Ovary (tissue), 9 donors: Measurements from ENCODE around the gene EIF4H. TPM values are rescaled to one million over a fixed set of nuclear protein-coding genes. Genes with fewer than 3 reads are reported as not detected.

Experiments
- DNase-seq, 5 donors: peaks; one replicate each; pipeline ENCODE4 v3.0.0-alpha.2; 2019 to 2020
- H3K27ac ChIP-seq, 2 donors: fragments of 200-600 bp; one replicate each; pipeline versions ENCODE4 v1.5.1 to v1.8.0; 2019 to 2022
- H3K27me3 ChIP-seq: fragments of 200-600 bp; one replicate; pipeline ENCODE4 v1.8.0; 2022
- H3K36me3 ChIP-seq: fragments of 200-600 bp; sonication (generic); one replicate; pipeline ENCODE4 v1.5.1; 2019
- H3K4me1 ChIP-seq: one replicate; pipeline ENCODE4 v1.8.1; 2013; ENCODE audit warnings: mild to moderate bottlenecking, moderate library complexity; ENCODE audit not compliant: insufficient read depth
- H3K4me3 ChIP-seq: fragments of 200-600 bp; sonication (generic); one replicate; pipeline ENCODE4 v1.5.1; 2017
- H3K9me3 ChIP-seq, 2 donors: fragments of 200-600 bp in 1 of 2; sonication (generic) in 1 of 2; one replicate each; pipeline versions ENCODE4 v1.5.1 to v1.8.1; 2013 to 2019; ENCODE audit warnings: mild to moderate bottlenecking in 1 of 2, moderate library complexity in 1 of 2
- CTCF ChIP-seq, 3 donors: fragments of 450-650 bp in 2 of 3; fragments of 200-600 bp in 1 of 3; IDR thresholded peaks; one replicate each; pipeline versions ENCODE4 v1.5.1 to v1.8.0; 2016 to 2022; ENCODE audit warnings: antibody characterized with exemption in 3 of 3, mild to moderate bottlenecking in 1 of 3
- EP300 ChIP-seq: sonication (generic); formaldehyde crosslinking; IDR thresholded peaks from one replicate; pipeline ENCODE4 v1.6.1; 2017; ENCODE audit warnings: antibody characterized with exemption
- POLR2A ChIP-seq: fragments of 450-650 bp; IDR thresholded peaks from one replicate; pipeline ENCODE4 v1.6.1; 2017; ENCODE audit warnings: antibody characterized with exemption, mild to moderate bottlenecking, moderate library complexity
- WGBS, 3 donors: extraction: QIAGEN DNeasy Blood & Tissue Kit in 1 of 3; methylation state at CpG; one replicate each; pipeline versions ENCODE4 v1.1.5 to v1.1.7; 2013 to 2017; 5-methylcytosine and 5-hydroxymethylcytosine counted together
- intact Hi-C, 4 donors: fragments of 100-400 bp; cut with DNase I; formaldehyde crosslinking; loops; one replicate each; pipeline versions ENCODE4 v1.11.0 to v1.15.1; 2022 to 2023
- polyA plus RNA-seq, 2 donors: library from polyadenylated mRNA; stranded (reverse); fragments of 200-250 nt in 1 of 2; fragments of 350-450 nt in 1 of 2; fragmentation: Illumina TruSeq in 1 of 2; extraction: RNeasy Lipid Tissue Mini Kit (QIAGEN cat#74804) in 1 of 2; gene quantifications; one replicate each; pipeline ENCODE4 v1.2.3, GENCODE V29; 2013 to 2014
- total RNA-seq, 7 donors: library from RNA; depleted of rRNA in 2 of 7; stranded (reverse); fragments of >200 nt in 2 of 7; fragmentation: NEBNext Ultra II Directional in 3 of 7; extraction: Animal tissue kit (Norgen Biotek cat#: 25700) in 3 of 7; gene quantifications; one replicate each; pipeline versions ENCODE4 v1.1.0 to v1.2.4, GENCODE V29; 2016 to 2023
- donor health status: DM: no; HTN: no; CAD: no; lungs with moderate emphysema.
- donor health status: DM: no; HTN: no; CAD: no.
- donor health status: Bipolar disorder and iron deficiency.
- donor health status: DM: yes; HTN: yes; CAD: no.
- donor health status: DM: no; HTN: no; CAD: no.
- donor health status: DM: yes; HTN: yes; CAD: no.

Gene EIF4H
- total and polyA plus RNA-seq, 9 donors, result 151 to 301 (median 260) TPM

- H3K9me3 ChIP-seq, result no peaks in the 10 kb centered on the region
- WGBS, 3 donors, result 74 to 84% (median 78%) methylated on average over 8 of the region's 8 CpGs
- H3K4me3 ChIP-seq, result no peak overlapping the region
- TF ChIP-seq POLR2A, result no peak
- no peak for TF ChIP-seq EP300
- TF ChIP-seq CTCF (IDR thresholded peaks at IDR 0.05), result no peak
- H3K4me1 ChIP-seq, result no peaks in the 10 kb centered on the region
- no peaks in the 10 kb centered on the region for H3K36me3 ChIP-seq
- intact Hi-C loops, result no loop called here
- H3K27me3 ChIP-seq, result no peaks in the 10 kb centered on the region
- H3K27ac ChIP-seq, result no peak overlapping the region
- no peak for DNase-seq
Measured at GRCh38 chr7:74235518-74236268, 61.5 kb downstream of the EIF4H start.

DNA sequence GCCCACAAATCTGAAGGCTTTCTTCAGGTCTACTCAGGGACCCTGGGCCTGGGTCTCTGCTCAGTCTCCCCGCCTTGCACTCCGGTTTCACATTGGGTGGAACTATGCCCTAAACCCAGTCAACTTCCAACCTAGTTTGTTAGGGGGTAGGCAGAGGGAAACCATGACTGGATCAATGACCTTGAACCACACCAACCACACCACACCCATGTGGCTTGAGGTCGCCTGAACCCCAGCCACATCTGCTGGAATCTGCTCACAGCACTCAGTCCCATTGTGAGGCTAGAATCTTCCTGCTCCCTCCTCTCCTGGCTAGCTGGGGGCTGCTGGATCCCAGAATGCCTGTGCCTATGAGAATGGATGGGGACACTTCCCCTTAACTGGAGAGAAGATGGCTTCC, 62.1 kb downstream of the EIF4H start:
- no peak for DNase-seq
- Histone ChIP-seq H3K4me1 (no peaks in the 10 kb centered on the region), H3K4me3 (no peak overlapping the region), H3K27me3 (no peaks in the 10 kb centered on the region), H3K27ac (no peak overlapping the region), H3K9me3 (no peaks in the 10 kb centered on the region), H3K36me3 (no peaks in the 10 kb centered on the region)
- TF ChIP-seq POLR2A (no peak), CTCF (IDR thresholded peaks at IDR 0.05) (no peak), EP300 (no peak)
- WGBS, 3 donors, result 82 to 100% (median 82%) methylated on average over 3 of the region's 3 CpGs
- intact Hi-C loops, result no loop called here

GRCh38 chr7:74240482-74240881, 66.3 kb downstream of the EIF4H start:
- no peak for DNase-seq

GRCh38 chr7:74242122-74242443, 67.9 kb downstream of the EIF4H start:
- Histone ChIP-seq H3K27me3 (no peaks in the 10 kb centered on the region), H3K4me3 (no peak overlapping the region), H3K4me1 (no peaks in the 10 kb centered on the region), H3K9me3 (no peaks in the 10 kb centered on the region), H3K27ac (no peak overlapping the region), H3K36me3 (no peaks in the 10 kb centered on the region)
- no peak for DNase-seq
- TF ChIP-seq POLR2A, result no peak
- TF ChIP-seq CTCF (IDR thresholded peaks at IDR 0.05), result no peak
- TF ChIP-seq EP300, result no peak
- 87 to 94% (median 93%) methylated on average over 6 of the region's 6 CpGs for WGBS, 3 donors
- intact Hi-C loops, result no loop called here

More at GRCh38 chr7:74240482-74240881, 66.3 kb downstream of the EIF4H start:
- TF ChIP-seq EP300 (no peak), CTCF (IDR thresholded peaks at IDR 0.05) (no peak), POLR2A (no peak)
- no peaks in the 10 kb centered on the region for H3K36me3 ChIP-seq
- H3K9me3 ChIP-seq, result no peaks in the 10 kb centered on the region
- 82 to 92% (median 91%) methylated on average over 4 of the region's 4 CpGs for WGBS, 3 donors
- intact Hi-C loops, result no loop called here
- no peak overlapping the region for H3K4me3 ChIP-seq
- H3K27ac ChIP-seq, result no peak overlapping the region
- H3K27me3 ChIP-seq, result no peaks in the 10 kb centered on the region
- H3K4me1 ChIP-seq, result no peaks in the 10 kb centered on the region
